Measurements from ENCODE around the gene RHOV. TPM values are rescaled to one million over a fixed set of nuclear protein-coding genes. Genes with fewer than 3 reads are reported as not detected.
"Not testable (repeated sequence)": the region's sequence is repeated elsewhere in the genome, so short reads cannot be mapped to it uniquely, and the experiment has no call there.

Gene RHOV
- total RNA-seq, 1 donor from 2014 or later = 0.37 TPM

- intact Hi-C loops (cut with micrococcal nuclease) = no loop called here
These were observed 3.7 kb upstream of the RHOV start for GRCh38 chr15:40877694-40878093.

GRCh38 chr15:40875991-40876730, 2.1 kb upstream of the RHOV start:
- intact Hi-C loops (cut with micrococcal nuclease) = no loop called here

- intact Hi-C loops (cut with micrococcal nuclease) = no loop called here
These were observed 992 bp downstream of the RHOV start for GRCh38 chr15:40872791-40873693.

GRCh38 chr15:40871749-40872617, 2.1 kb downstream of the RHOV start:
- intact Hi-C loops (cut with micrococcal nuclease) = no loop called here

GRCh38 chr15:40870716-40871115, 3.3 kb downstream of the RHOV start:
- intact Hi-C loops (cut with micrococcal nuclease) = no loop called here

- intact Hi-C loops (cut with micrococcal nuclease) = no loop called here
These were observed 4.3 kb downstream of the RHOV start for GRCh38 chr15:40869686-40870085.

- intact Hi-C loops (cut with micrococcal nuclease) = no loop called here
These were observed 6.8 kb downstream of the RHOV start for GRCh38 chr15:40867199-40867598.

GRCh38 chr15:40863660-40864270, 10.3 kb downstream of the RHOV start:
- intact Hi-C loops (cut with micrococcal nuclease) = no loop called here

- intact Hi-C loops (cut with micrococcal nuclease) = not testable (repeated sequence)
These were observed 12.9 kb downstream of the RHOV start for GRCh38 chr15:40861147-40861546.

- intact Hi-C loops (cut with micrococcal nuclease) = loop anchor here (1.0 to 2.0 kb wide), 3 partner anchors 15 to 20 kb away; partner anchors contain the start of genes RHOV and SPINT1
These were observed 14.7 kb downstream of the RHOV start for GRCh38 chr15:40859206-40859851.

GRCh38 chr15:40858706-40859105, 15.3 kb downstream of the RHOV start:
- intact Hi-C loops (cut with micrococcal nuclease) = loop anchor here (1.0 to 2.0 kb wide), 3 partner anchors 14 to 21 kb away; partner anchors contain the start of genes RHOV and SPINT1

GRCh38 chr15:40857601-40858341, 16.3 kb downstream of the RHOV start:
- intact Hi-C loops (cut with micrococcal nuclease) = loop anchor here (1.0 to 2.0 kb wide), 4 partner anchors 13 to 328 kb away; partner anchors contain the start of genes SPINT1 and VPS18

- intact Hi-C loops (cut with micrococcal nuclease) = loop anchor here (1.0 kb wide), 3 partner anchors 38 to 329 kb away; partner anchors contain the start of gene VPS18
These were observed 17.3 kb downstream of the RHOV start for GRCh38 chr15:40856746-40857145.

GRCh38 chr15:40855706-40856234, 18.3 kb downstream of the RHOV start:
- intact Hi-C loops (cut with micrococcal nuclease) = no loop called here

- intact Hi-C loops (cut with micrococcal nuclease) = no loop called here
These were observed 19.9 kb downstream of the RHOV start for GRCh38 chr15:40854161-40854560.

GRCh38 chr15:40853241-40853890, 20.7 kb downstream of the RHOV start:
- intact Hi-C loops (cut with micrococcal nuclease) = no loop called here

- intact Hi-C loops (cut with micrococcal nuclease) = no loop called here
These were observed 21.5 kb downstream of the RHOV start for GRCh38 chr15:40852529-40852928.

- intact Hi-C loops (cut with micrococcal nuclease) = no loop called here
These were observed 23.4 kb downstream of the RHOV start for GRCh38 chr15:40850576-40851112.
